Endothelial cell of umbilical vein (primary cell): Measurements from ENCODE around the gene GSDME. TPM values are rescaled to one million over a fixed set of nuclear protein-coding genes. Genes with fewer than 3 reads are reported as not detected.

Experiments used
- BruUV-seq: library from RNA; stranded (reverse); fragments of 400-500 nt; replicated peaks from 2 replicates; lab custom pipeline; 2021; lab: Mats Ljungman, UMichigan
- CTCF ChIA-PET: fragments of 300-600, 350-600 bp; sonication (Branson Sonifier 250); formaldehyde crosslinking; loops from one replicate; lab custom pipeline; 2021; ENCODE audit warnings: antibody characterized with exemption, inconsistent platforms; lab: Charles Lee
- POLR2A ChIA-PET: fragments of 300-600, 350-600 bp; sonication (Branson Sonifier 250); formaldehyde crosslinking; loops from one replicate; lab custom pipeline; 2021; ENCODE audit warnings: antibody characterized with exemption, inconsistent platforms; lab: Charles Lee
- DNase-seq: peaks from one replicate; pipeline ENCODE4 v3.0.0-alpha.2; 2011; ENCODE audit warnings: low read depth, low spot score
- FAIRE-seq: peaks from 2 replicates; lab custom pipeline; 2011; peaks lifted over from hg19 to GRCh38; lab: Jason Lieb, UNC
- H2AFZ ChIP-seq: 2 replicates; pipeline ENCODE4 v1.6.0; 2012; ENCODE audit warnings: low read depth, low read length, control low read depth, inconsistent platforms
- H3K27ac ChIP-seq: 2 replicates; pipeline ENCODE4 v1.5.1; 2011; ENCODE audit warnings: low read depth, mild to moderate bottlenecking, control low read depth, low read length, moderate library complexity; ENCODE audit not compliant: insufficient read depth
- H3K27me3 ChIP-seq, 2 experiments: 2 replicates each; pipeline versions ENCODE4 v1.6.0 to v1.6.1; 2011; ENCODE audit warnings: low read length in 2 of 2, mixed read lengths in 1 of 2; ENCODE audit not compliant: control insufficient read depth in 2 of 2, insufficient read depth in 2 of 2
- H3K36me3 ChIP-seq, 2 experiments: 2 replicates in 1 of 2; 3 replicates in 1 of 2; pipeline ENCODE4 v1.5.1; 2011; ENCODE audit warnings: low read length in 2 of 2, mild to moderate bottlenecking in 1 of 2, moderate library complexity in 1 of 2; ENCODE audit not compliant: control insufficient read depth in 2 of 2, insufficient read depth in 2 of 2; ENCODE audit errors: extremely low read depth in 1 of 2
- H3K4me1 ChIP-seq: 3 replicates; pipeline ENCODE4 v1.5.1; 2011; ENCODE audit warnings: mild to moderate bottlenecking, low read length; ENCODE audit not compliant: control insufficient read depth, insufficient read depth; ENCODE audit errors: extremely low read depth
- H3K4me2 ChIP-seq: 2 replicates; pipeline ENCODE4 v1.6.1; 2011; ENCODE audit warnings: low read length, control low read depth, mixed read lengths; ENCODE audit not compliant: insufficient read depth
- H3K4me3 ChIP-seq, 3 experiments: fragments of 200-600 bp in 1 of 3; sonication (generic), shearing (Covaris generic) in 1 of 3; replicated peaks in 1 of 3; 2 replicates each; pipeline ENCODE4 v1.5.1; 2011 to 2016; ENCODE audit warnings: control low read depth in 3 of 3, low read length in 3 of 3, mild to moderate bottlenecking in 2 of 3, inconsistent platforms in 1 of 3, low read depth in 1 of 3, moderate library complexity in 1 of 3; ENCODE audit not compliant: insufficient read depth in 1 of 3
- H3K79me2 ChIP-seq: 2 replicates; pipeline ENCODE4 v1.6.0; 2012; ENCODE audit warnings: low read length, inconsistent platforms; ENCODE audit not compliant: control insufficient read depth, insufficient read depth
- H3K9ac ChIP-seq: replicated peaks from 2 replicates; pipeline ENCODE3; 2011; ENCODE audit warnings: low read length, control low read depth; ENCODE audit not compliant: insufficient read depth; ENCODE audit errors: extremely low read depth
- H3K9me1 ChIP-seq: replicated peaks from 3 replicates; pipeline ENCODE4 v1.6.0; 2011; ENCODE audit warnings: mild to moderate bottlenecking, low read length; ENCODE audit not compliant: control insufficient read depth, insufficient read depth; ENCODE audit errors: extremely low read depth
- H3K9me3 ChIP-seq: replicated peaks from 2 replicates; pipeline ENCODE4 v1.5.1; 2012; ENCODE audit warnings: low read length, inconsistent platforms; ENCODE audit not compliant: control insufficient read depth, insufficient read depth
- H4K20me1 ChIP-seq: replicated peaks from 2 replicates; pipeline ENCODE3; 2011; ENCODE audit warnings: mild to moderate bottlenecking, low read length; ENCODE audit not compliant: control insufficient read depth, insufficient read depth; ENCODE audit errors: extremely low read depth
- EZH2 ChIP-seq: IDR thresholded peaks from 2 replicates; pipeline ENCODE4 v1.6.1; 2012; ENCODE audit warnings: borderline replicate concordance, low read depth, mild to moderate bottlenecking, moderate library complexity, low read length, inconsistent platforms; ENCODE audit not compliant: severe bottlenecking
- JUN ChIP-seq: IDR thresholded peaks from 2 replicates; pipeline ENCODE4 v1.6.1; 2011; ENCODE audit warnings: borderline replicate concordance, low read depth; ENCODE audit not compliant: insufficient read length, insufficient read depth
- MYC ChIP-seq: IDR thresholded peaks from one replicate; pipeline ENCODE4 v1.6.1; 2011; ENCODE audit warnings: mild to moderate bottlenecking, low read depth, low read length
- POLR2A ChIP-seq: IDR thresholded peaks from 2 replicates; pipeline ENCODE4 v1.6.1; 2012; ENCODE audit warnings: low read depth, mild to moderate bottlenecking, control low read depth, low read length
- POLR2AphosphoS5 ChIP-seq: IDR thresholded peaks from 2 replicates; pipeline ENCODE4 v1.6.1; 2012; ENCODE audit warnings: low read depth, mild to moderate bottlenecking, control low read depth, low read length, moderate library complexity; ENCODE audit not compliant: insufficient read depth
- dilution Hi-C: fragments of 300-500 bp; cut with MboI; formaldehyde crosslinking; loops from one replicate; pipeline ENCODE4 v1.15.0; 2019; ENCODE audit warnings: low sequenced_read_pairs; ENCODE audit not compliant: extremely low pct_ligation_motif_present
- intact Hi-C: fragments of 100-400 bp; cut with micrococcal nuclease; formaldehyde crosslinking; loops from one replicate; pipeline ENCODE4 v1.10.0; 2022
- polyA plus RNA-seq, 4 experiments: library from polyadenylated mRNA; depleted of rRNA in 3 of 4; stranded (reverse) in 3 of 4; unstranded in 1 of 4; fragments of >200 nt; gene quantifications; 2 replicates each; pipeline versions ENCODE4 v1.2.1 to v1.2.3, GENCODE V29; 2011 to 2012; ENCODE audit warnings: missing spikeins in 1 of 4
- total RNA-seq: library from RNA; stranded (reverse); gene quantifications from 2 replicates; pipeline ENCODE4 v1.2.3, GENCODE V29; 2021
- TF ChIP-seq, protein P1 (sequence below): IDR thresholded peaks from 2 replicates; pipeline ENCODE4 v1.6.1; 2011; ENCODE audit not compliant: insufficient read depth, insufficient read length
- TF ChIP-seq, protein P2 (sequence below), 2 donors: IDR thresholded peaks; 1 replicate in 1 of 2; 2 replicates in 1 of 2; pipeline ENCODE4 v1.5.1; 2011; ENCODE audit warnings: low read length in 2 of 2, mild to moderate bottlenecking in 2 of 2, moderate library complexity in 2 of 2, control low read depth in 1 of 2, inconsistent platforms in 1 of 2, low read depth in 1 of 2; ENCODE audit not compliant: insufficient read depth in 1 of 2; ENCODE audit errors: extremely low read depth in 1 of 2

The GSDME gene
- total and polyA plus RNA-seq, 2 donors (not counting 3 experiments of a cell fraction or from before 2014, with no cell fraction given) = 21.1 to 23.4 TPM

DNA sequence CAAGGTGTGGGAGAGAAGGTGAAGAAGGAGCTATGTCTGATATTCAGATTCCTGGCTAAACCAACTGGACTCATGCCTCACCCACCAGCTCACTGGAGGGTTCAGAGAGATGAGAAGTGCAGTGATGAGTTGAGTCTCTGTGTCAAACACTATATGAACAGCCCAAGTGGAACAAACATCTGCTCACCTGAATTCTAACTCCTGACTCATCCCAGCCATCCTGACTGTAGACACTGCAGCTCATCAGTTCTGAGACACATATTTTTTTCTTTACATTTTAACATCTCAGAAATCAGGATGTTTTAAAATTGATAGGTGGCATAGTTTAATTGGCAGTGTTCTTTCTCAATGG is 27.3 kb downstream of the GSDME start:
- DNase-seq (no peak), FAIRE-seq (no peak)
- no peak overlapping the region for H3K4me2 ChIP-seq
- no peaks in the 10 kb centered on the region for H3K9me3 ChIP-seq
- no peaks in the 10 kb centered on the region for H3K9me1 ChIP-seq
- POLR2A ChIA-PET = no interaction called here
- H3K27me3 ChIP-seq = no peaks in the 10 kb centered on the region
- no TSS peak for BruUV-seq
- H3K9ac ChIP-seq = no peak overlapping the region
- H3K79me2 ChIP-seq = no peaks in the 10 kb centered on the region
- TF ChIP-seq, protein P1, sequence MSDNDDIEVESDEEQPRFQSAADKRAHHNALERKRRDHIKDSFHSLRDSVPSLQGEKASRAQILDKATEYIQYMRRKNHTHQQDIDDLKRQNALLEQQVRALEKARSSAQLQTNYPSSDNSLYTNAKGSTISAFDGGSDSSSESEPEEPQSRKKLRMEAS = no peak
- TF ChIP-seq MYC (no peak), EZH2 (no peak), JUN (no peak), POLR2A (no peak), POLR2AphosphoS5 (no peak)
- TF ChIP-seq, protein P2, sequence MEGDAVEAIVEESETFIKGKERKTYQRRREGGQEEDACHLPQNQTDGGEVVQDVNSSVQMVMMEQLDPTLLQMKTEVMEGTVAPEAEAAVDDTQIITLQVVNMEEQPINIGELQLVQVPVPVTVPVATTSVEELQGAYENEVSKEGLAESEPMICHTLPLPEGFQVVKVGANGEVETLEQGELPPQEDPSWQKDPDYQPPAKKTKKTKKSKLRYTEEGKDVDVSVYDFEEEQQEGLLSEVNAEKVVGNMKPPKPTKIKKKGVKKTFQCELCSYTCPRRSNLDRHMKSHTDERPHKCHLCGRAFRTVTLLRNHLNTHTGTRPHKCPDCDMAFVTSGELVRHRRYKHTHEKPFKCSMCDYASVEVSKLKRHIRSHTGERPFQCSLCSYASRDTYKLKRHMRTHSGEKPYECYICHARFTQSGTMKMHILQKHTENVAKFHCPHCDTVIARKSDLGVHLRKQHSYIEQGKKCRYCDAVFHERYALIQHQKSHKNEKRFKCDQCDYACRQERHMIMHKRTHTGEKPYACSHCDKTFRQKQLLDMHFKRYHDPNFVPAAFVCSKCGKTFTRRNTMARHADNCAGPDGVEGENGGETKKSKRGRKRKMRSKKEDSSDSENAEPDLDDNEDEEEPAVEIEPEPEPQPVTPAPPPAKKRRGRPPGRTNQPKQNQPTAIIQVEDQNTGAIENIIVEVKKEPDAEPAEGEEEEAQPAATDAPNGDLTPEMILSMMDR (IDR thresholded peaks at IDR 0.05; ENCODE audit: extremely low read depth in 1 of 2, insufficient read depth in 1 of 2, low read depth in 1 of 2, low read length in 2 of 2) = no peak
- H3K27ac ChIP-seq = no peak overlapping the region
- CTCF ChIA-PET = interaction anchor here (0.6 to 1.5 kb wide), 6 partner anchors 12 to 1183 kb away, joined by 3 to 6 read pairs (median 3); no protein-coding TSS in a partner anchor
- no peaks in the 10 kb centered on the region for H3K36me3 ChIP-seq
- peaks cover 16% of the 10 kb centered on the region for H3K4me1 ChIP-seq
- H2AFZ ChIP-seq = no peak overlapping the region
- H3K4me3 ChIP-seq = no peak overlapping the region
- H4K20me1 ChIP-seq = no peaks in the 10 kb centered on the region
- intact Hi-C loops (no loop called here), dilution Hi-C loops (no loop called here)
